GM19239 (cell line): ENCODE results near the gene KIRREL1.
A peak's percentile ranks its signal among the peaks of the same experiment; 100 is the strongest.

Experiments
- DNase-seq: peaks from one replicate; pipeline ENCODE4 v3.0.0; 2011; ENCODE audit warnings: low spot score; ENCODE audit not compliant: insufficient read length
- FAIRE-seq: peaks from 2 replicates; lab custom pipeline; 2011; peaks lifted over from hg19 to GRCh38; lab: Jason Lieb, UNC

The KIRREL1 gene

GRCh38 chr1:157993147-157993917 is at the start of gene KIRREL1:
KIRREL1 (plus strand) TSS chr1:157993645; CDS start chr1:157993677, 32 bp downstream.
- FAIRE-seq = no peak
- DNase-seq = no peak

- DNase-seq (no peak), FAIRE-seq (peak; percentile 55)
These were observed 48.7 kb upstream of the KIRREL1 start for GRCh38 chr1:157944663-157945280.

GRCh38 chr1:157948312-157949073 is 45.0 kb upstream of the KIRREL1 start:
- FAIRE-seq = no peak
- no peak for DNase-seq

- no peak for FAIRE-seq
- no peak for DNase-seq
These were observed 44.4 kb upstream of the KIRREL1 start for GRCh38 chr1:157949074-157949354.

- FAIRE-seq (no peak), DNase-seq (no peak)
These were observed 42.2 kb upstream of the KIRREL1 start for GRCh38 chr1:157951230-157951629.

- no peak for FAIRE-seq
- no peak for DNase-seq
These were observed 40.8 kb upstream of the KIRREL1 start for GRCh38 chr1:157952601-157953000.

GRCh38 chr1:157955221-157955620 is 38.2 kb upstream of the KIRREL1 start:
- FAIRE-seq = no peak
- no peak for DNase-seq

GRCh38 chr1:157955857-157956256 is 37.6 kb upstream of the KIRREL1 start:
- DNase-seq (no peak), FAIRE-seq (no peak)

GRCh38 chr1:157956732-157957131 is 36.7 kb upstream of the KIRREL1 start:
- FAIRE-seq = no peak
- no peak for DNase-seq

- DNase-seq (no peak), FAIRE-seq (no peak)
These were observed 35.2 kb upstream of the KIRREL1 start for GRCh38 chr1:157958263-157958662.

GRCh38 chr1:157959750-157960149 is 33.7 kb upstream of the KIRREL1 start:
- no peak for FAIRE-seq
- no peak for DNase-seq

- no peak for FAIRE-seq
- no peak for DNase-seq
These were observed 32.7 kb upstream of the KIRREL1 start for GRCh38 chr1:157960773-157961172.

GRCh38 chr1:157961805-157962762 is 31.4 kb upstream of the KIRREL1 start:
- DNase-seq (no peak), FAIRE-seq (no peak)

- peak; percentile 36 for DNase-seq
- FAIRE-seq = no peak
These were observed 29.7 kb upstream of the KIRREL1 start for GRCh38 chr1:157963713-157964112.

- DNase-seq (no peak), FAIRE-seq (no peak)
These were observed 27.9 kb upstream of the KIRREL1 start for GRCh38 chr1:157965584-157965983.

- no peak for DNase-seq
These were observed 27.4 kb upstream of the KIRREL1 start for GRCh38 chr1:157966031-157966537.

GRCh38 chr1:157967205-157967604 is 26.2 kb upstream of the KIRREL1 start:
- FAIRE-seq (no peak), DNase-seq (no peak)

More at GRCh38 chr1:157966031-157966537, 27.4 kb upstream of the KIRREL1 start:
- FAIRE-seq = no peak

GRCh38 chr1:157968508-157968907 is 24.9 kb upstream of the KIRREL1 start:
- no peak for FAIRE-seq
- DNase-seq = no peak

GRCh38 chr1:157968946-157969345 is 24.5 kb upstream of the KIRREL1 start:
- DNase-seq (no peak), FAIRE-seq (no peak)
